Cortex of kidney (tissue), 1 donor: ENCODE data around the gene GTF3C4.

Experiments used
- DNase-seq: peaks from one replicate; lab custom pipeline; 2025; lab: John Stamatoyannopoulos, UW

GTF3C4 gene

DNA sequence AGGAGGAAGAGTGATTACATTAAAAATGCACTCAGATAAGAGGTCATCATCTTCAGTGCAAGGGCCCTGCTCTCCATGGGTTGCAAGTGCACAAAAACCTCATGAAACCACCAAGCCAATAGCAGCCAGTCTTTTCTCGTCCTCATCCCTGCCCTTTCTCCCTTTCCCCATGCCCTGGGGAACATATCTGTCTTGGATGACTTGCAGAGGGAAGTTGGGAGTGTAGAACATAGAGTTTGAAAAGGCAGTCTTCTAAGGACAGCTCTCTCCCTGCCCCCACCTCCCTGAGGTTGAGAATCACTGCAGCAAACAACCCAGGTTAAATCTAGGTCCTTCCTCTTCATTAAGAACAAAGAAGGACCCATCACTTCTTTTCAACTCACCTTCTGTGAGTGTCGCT lies 22.5 kb upstream of the GTF3C4 start:
- DNase-seq = no peak

DNA sequence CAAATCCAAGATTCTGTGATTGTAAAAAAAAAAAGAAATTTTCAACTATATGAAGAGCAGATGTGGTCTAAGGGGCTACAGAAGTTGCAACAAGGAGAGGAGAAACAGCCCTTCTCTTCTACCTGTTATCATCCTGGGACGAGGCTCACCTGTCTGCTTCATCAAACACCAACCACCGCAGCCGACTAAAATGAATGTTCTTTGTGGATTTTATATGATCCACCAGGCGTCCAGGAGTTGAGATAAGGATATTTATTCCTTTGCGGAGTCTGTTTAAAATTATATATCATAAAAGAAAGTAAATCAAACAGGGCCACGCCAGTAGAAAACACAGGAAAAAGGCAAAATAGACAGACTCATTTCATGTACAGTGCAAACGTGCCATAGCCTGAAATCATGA lies 22.0 kb upstream of the GTF3C4 start:
- no peak for DNase-seq

DNA sequence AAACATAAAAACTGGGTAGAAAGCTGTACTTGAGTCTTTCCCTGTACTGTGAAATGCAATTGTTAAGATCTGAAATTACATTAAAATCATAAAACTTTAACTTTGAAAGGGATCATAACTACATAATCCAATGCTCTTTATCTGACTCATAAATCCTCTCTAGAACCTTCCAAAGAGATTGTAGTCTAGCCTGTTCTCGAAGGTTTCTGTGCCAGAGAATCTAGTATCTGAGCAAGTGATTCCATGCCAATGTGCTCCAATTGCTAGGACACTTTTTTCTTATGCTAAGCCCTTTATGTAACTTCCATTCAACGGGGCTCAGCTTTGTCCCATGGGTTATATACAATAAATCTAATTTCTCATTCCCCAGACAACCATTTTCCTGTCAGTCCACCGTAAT lies 21.6 kb upstream of the GTF3C4 start:
- no peak for DNase-seq

DNA sequence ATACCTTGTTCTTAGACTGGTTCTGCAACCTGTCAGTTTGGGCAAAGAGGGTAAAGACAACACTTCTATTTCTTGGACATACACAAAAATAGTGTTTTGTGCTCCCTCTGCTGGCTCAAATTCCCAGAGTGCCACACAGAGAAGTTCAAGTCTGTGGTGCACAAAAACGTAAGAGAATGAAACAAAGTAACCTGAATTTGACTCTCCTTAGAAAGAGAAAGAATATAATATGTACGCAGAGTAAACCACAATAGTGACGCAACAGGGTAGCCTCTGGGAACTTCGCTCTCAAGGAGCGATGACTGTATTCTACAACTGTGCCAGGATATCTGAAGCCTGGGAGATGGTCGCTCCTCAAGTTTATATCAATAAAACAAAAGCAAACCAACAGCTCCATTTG lies 19.0 kb upstream of the GTF3C4 start:
- DNase-seq = no peak

DNA sequence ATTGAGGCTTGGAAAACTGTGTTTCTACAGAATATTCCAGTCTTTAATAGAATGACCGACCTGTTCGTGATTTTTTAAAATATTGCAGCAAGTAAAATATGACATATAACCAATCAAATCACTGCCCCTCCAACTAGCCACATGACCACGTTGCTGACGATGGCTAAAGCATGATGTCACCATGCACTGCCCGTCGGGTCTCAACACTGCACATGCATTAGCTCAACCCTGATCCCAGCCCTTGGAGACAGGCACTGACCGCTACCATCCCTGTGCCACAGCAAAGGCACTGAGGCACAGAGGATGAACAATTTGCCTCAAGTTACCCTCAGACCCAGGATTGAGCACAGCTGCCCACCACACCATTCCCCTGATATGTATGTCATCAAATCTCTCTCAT lies 14.0 kb upstream of the GTF3C4 start:
- no peak for DNase-seq

DNA sequence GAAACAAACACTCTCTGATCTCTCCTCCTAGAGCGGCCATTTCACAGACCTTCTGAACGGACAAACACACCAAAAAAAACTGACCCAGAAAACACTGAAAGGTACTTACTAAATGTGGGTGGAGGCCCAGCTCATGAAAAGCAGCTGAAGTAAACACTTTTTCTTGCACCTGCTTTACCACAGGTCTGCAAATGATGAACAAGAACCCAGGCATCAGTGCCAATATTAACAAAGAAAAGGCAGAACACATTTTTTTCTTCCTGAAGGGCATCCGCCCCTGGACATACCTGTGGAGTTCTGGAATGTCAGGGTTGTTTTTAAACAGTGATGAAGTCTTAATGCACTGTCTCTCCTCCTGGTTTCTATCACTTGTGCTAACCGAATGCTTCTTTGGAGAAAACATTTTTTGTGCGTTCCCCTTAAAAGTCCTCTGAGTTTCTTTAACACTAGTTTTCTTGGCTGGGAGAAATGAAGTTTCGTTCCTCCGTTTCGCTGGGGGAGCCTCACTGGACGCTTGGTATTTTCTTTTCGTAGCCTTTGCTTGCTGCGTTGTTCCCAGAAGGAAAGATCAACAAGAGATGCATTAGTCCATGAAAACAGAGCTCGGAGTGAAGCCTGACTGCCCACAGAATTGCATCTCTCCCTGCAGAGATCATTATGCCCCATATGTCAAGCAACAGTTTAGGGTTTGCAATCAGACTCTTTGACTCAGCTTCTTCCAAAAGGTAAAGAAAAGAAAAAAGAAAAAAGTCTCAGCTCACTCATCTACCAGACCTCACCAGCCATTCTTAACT lies 7.9 kb upstream of the GTF3C4 start:
- no peak for DNase-seq

DNA sequence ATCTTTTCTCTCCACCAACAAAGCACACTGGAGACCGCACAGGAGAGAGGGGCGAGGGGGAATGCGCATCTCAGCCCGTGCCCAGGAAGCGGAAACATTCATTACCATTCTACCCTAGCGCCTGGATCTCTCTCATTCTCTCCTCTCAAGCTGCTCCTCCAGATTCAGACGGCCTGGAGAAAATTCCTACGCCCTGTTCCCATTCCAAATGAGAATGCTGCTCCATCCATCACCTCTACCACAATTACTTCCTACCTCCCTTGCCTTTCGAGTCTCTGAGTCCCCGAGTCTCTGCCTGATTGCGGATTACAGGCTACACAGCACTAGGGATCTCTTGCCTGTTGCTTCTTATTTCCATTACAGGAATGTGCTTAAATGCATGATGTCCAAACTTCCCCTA lies 7.1 kb upstream of the GTF3C4 start:
- DNase-seq = no peak

DNA sequence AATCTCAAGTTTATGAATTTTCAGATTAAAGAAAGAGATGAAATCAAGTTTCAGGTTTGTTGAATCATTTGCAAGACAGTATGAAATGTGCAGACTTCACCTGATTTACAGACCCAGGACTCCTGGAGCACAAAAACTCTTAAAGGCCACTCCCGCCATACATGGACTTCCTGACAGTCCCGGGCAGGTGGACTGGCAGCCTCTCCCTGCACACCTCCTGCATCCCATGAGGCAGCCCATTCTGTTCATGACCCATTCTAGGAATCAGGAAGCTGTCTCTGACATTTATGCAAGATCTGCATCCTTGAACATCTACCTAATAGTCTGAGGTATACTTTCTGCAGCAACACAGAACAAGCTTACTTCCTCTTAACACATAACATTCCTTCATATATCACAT lies 6.4 kb upstream of the GTF3C4 start:
- DNase-seq = no peak

DNA sequence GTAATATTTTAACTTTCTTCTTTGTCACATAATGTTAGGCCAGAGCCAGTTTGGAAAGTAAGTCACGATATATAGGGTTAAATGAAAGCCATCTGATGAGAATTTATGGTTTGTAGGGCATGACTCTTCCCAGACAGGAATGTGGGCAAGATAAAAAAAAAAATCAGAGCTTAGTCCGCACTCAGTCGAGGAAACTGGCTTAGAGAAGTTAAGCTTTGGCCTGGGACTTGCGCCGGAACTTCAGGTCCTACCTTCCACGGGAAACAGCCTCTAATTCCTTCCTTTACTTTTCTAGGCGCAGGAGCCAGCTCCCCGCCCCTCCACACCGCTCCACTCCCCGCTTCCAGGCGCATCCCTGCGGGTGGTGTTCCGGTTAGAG lies 956 bp upstream of the GTF3C4 start:
- DNase-seq = no peak

DNA sequence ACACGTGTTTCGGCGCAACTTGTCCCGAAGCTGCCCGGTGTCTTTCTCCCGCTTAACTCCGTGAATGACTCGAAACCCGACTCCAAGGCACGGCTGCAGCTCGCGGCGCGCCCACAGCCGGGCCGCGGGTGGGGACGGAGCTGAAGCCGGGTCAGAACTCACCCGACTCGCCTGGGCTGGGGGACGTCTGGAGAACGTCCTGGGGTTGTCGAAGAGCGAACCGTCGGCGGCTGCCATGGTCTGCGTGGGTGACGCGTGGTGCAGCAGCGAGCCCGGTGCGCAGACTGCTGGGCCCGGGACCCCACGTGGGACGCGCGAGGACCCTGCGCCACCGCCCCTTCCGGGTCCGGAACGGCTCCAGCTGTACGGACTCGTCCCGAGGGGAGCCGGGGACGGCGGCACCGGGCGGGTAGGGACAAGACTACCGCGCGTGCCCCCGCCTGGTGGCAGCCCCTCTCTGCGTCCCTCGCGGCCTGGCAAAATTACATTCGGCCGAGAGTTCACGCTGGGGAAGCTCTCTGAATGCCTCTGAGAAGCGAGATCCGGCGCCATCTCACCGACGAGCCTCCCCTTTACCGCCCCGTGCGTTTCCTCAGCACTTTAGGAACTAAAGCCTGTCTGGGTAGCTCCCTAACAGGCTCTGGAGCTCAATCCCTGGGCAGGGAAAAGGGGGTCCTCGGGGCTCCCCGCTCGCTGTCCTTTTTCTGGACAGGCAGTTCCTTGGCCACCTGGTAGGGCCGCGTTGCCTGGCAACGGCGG lies 387 bp upstream of the GTF3C4 start, which contains the start of gene DDX31:
Gene DDX31, minus strand, starts transcription at position 286 of the 759 bp plus-strand sequence. Its CDS starts 49 bp downstream, at position 237.
- DNase-seq = no peak

DNA sequence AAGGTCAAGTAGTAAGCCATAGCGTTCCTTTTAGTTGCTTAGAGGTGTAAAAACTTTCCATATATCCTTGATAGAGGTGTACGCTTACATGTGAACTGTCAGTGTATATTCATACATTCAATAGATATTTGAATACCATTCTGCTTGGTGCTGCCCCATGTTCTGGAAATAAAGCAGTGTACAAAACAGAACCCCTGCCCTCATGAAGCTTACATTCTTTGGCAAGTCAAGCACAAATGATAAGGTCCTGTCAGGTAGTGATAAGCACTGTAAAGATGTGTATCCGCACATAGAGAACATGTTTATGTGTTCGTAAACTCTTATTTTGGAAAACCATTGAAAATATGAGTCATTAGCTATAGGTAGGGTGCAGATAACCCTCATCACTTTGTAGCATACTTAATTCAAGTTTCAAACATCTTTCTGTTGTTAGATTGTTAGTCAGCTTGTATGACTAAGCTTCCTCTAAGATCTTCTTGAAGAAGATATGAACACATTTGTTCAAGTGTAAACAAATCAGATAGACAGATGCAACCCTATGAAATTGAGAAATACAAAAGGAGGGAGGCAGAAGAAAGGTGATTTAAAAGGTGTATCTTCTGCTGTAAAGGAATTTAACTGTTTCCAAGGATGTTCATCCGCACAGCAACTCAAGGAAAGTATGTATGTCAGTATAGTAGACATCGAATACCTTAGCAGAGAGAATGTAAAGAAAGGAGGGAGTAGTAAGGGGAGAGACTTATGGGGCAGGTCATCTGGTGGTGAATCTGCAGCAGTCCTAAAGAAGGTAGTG lies 1.6 kb downstream of the GTF3C4 start:
- no peak for DNase-seq

DNA sequence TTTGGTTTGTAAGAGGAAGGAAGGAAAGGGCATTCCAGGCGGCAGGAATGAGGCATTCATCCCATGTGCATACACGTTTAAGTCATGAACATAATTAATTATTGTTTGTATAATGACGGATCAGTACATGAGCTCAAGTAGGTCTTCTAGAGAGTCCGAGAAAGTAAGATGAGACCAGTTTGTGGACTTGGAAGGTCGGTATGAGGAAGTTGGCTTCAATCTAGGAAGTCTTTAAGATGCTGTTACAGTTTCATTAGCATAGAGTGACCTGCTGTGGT lies 2.1 kb downstream of the GTF3C4 start:
- no peak for DNase-seq

DNA sequence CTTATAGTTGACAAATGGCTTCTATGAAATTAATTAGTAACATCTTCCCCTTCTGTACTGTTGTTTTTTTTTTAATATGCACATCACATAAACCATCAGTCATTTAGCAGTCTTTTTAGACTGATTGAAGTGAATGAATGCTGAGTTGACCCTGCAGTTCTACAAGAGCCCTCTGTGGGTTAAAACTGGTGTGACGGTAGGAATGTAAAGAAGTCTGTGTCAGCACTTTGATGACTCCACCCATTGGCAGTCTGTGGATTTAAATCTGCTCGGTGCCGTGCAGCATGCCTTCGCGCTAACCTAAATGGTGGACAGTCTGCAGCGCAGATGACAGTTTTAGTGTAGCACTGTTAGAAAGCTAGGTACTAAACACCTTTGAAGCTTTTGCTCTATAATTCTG lies 3.1 kb downstream of the GTF3C4 start:
- no peak for DNase-seq

DNA sequence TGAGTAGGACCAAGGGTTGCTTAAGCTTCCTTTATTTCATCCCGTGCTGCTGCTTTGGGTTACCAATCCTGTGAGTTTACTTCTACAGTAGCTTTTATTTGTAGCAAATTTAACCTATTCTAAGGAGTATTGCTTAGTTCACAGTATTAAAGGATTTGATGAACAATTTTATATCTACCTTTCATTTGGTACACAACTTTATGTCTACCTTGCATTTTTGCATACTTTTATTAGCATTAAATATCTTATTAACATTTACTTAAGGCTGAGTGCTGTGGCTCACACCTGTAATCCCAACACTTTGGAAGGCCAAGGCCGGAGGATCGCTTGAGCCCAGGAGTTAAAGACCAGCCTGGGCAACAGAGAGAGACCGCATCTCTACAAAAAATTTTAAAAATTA lies 4.2 kb downstream of the GTF3C4 start:
- no peak for DNase-seq

DNA sequence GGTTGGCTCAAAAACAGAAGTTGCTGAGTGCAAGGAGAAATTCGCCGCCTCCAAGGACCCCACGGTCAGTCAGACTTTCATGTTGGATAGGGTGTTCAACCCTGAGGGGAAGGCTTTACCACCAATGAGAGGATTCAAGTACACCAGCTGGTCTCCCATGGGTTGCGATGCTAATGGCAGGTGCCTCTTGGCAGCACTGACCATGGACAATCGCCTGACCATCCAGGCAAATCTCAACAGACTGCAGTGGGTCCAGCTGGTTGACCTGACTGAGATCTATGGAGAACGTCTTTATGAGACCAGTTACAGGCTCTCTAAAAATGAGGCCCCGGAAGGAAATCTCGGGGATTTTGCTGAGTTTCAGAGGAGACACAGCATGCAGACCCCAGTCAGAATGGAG lies 7.7 kb downstream of the GTF3C4 start:
- DNase-seq = no peak

DNA sequence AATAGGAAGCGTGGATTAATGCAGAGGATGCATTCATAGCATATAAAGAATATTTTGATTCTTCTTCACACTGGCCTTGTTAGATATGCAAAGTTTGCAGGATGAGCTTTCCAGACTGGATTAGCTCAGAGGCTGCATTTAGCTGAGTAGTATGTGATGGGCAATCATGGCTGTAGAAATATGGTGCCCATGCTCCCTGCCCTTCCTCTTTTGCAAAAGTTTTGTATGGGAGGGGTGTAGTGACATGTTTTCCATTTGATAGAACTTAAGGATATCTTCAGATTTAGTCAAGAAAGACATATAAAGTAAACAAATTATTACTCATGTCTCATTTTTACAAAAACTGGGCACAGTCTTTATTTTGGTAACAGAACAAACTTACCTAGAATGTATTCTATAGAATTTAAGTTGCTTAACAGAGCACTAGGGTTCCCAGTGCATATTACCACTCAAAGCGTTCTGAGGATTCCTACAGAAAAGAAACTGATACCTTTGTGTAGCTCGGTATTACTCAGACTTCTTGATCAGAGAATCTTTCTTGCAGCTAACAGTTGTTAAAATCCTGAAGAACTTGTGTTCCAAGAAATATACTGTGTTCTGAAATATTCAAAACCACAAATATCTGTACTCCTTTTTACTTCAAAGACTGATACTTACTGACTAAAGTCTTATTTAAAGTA lies 9.8 kb downstream of the GTF3C4 start:
- DNase-seq = no peak

DNA sequence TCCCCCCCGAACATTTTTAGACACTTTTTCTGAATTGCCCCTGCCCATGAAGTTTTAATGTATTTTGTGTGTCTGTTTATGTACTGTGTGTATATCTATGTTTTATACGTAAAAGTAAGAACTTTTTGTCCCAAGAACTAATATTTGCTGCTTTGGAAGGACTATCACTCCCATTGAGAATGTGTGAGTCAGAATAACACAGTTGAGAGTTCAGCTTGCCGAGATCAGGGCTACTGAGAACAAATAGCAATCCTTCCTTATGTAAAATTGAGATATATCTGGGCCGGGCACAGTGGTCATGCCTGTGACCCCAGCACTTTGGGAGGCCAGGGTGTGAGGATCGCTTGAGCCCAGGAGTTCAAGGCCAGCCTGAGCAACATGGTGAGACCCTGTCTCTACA lies 11.3 kb downstream of the GTF3C4 start:
- no peak for DNase-seq

DNA sequence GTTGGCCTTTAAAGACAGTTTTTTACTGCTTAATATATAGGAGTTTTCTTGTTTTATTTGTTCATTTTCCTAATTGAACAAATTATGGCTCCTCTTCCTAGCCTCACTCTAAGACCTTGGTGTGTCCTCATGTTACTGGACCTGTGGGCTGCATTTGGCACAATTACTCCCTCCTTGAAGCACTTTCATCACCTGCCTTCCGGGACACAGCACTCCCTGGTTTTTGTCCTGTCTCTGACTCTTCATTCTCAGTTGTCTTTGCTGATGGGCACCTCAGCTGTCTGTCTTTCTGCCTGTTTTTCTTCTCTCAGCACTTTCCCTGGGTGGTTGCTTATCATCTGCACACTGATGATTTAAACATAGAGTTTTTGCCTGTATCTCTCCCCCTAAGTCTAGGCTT lies 13.6 kb downstream of the GTF3C4 start:
- DNase-seq = no peak

DNA sequence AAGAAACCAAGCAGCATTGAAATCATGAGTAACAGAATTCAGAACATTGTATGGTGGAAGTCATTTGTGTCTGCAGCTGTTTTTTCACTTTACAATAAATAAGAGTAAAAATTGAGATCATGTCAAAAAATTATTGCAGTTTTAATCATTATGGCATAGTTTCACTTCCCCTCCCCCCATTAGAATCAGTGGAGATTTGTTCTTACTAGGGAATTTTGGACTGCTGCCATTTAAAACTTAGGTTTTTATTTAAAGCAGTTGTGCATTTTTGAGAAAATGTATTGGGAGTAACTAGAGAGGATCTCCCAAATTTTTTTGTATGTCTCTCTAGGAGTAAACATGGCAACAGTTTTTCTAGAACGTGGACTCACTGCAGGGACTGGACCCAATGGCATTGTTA lies 20.4 kb downstream of the GTF3C4 start:
- no peak for DNase-seq

DNA sequence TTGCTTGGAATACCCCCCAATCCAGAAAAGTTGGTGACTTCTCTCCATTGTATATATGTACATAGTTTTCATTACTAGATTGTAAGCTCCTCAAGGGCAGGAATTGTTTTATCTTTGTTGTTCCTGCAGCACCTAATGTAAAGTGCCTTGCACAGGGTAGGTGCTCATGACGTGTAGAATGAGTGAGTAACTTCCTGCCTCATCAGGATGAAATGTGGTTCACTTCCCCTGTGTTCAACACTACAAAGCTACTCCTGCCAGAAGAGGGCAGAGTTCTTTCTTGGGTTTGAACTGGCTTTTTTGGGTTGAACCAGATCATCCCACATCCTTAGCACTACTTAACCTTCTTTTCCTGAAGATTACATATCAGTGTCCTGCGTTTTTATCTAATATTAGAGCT lies 23.9 kb downstream of the GTF3C4 start:
- DNase-seq = no peak

DNA sequence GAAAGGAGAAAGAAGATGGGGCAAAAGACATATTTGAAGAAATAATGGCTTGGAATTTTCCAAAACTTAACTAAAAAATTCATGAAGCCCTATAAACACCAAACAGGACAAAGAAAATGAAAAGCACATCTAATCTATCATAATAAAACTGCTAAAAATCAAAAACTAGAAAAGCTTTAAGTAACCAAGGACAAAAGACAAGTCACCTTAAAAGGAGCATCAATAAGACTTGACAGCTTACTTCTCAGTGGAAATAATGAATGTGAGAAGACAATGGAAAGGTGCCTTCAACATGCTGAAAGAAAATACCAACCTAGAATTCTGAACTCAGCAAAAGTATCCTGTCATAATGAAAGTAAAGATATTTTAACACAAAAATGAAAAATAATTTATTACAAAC lies 27.0 kb downstream of the GTF3C4 start:
- no peak for DNase-seq

DNA sequence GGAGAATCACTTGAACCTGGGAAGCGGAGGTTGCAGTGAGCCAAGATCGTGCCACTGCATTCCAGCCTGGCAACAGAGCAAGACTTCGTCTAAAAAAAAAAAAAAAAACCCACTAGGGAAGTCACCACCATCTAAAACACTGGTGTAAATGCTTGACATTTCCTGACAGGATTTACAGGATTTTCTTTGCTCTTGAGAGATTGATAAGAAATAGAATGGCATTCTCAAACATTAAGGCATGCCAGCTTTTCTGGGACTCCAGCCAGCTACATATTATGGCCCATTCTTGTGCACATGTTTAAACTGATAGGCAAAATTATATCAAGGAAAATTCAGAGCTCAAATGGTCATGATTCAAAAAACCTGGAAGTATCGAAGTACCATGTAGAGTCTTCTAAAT lies 28.7 kb downstream of the GTF3C4 start:
- DNase-seq = no peak

DNA sequence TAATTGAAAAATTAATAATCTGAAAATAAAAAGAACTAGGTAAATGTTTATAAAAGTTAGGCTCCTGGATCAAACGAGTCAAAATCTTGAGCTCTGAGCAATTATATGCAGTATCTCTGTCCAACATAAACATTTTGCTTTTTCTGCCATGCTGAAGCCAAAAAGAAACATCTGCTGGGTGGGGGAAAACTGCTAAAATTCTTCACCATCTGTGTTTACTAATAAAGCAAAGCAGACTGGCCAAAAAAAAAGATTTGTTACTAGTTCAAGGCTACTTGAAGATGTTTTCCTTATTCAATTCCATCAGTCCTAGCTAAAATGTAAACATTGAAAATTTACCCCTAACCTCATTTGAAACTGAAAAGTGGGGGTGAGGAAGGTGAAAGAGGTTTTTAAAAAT lies 29.7 kb downstream of the GTF3C4 start:
- DNase-seq = no peak
